ENCODE measurements around the gene PPFIA3.

- TF ChIP-seq EZH2 (IDR thresholded peaks at IDR 0.05; ENCODE audit: low read length, missing control alignments) (no peak), CTCF (conservative IDR thresholded peaks at IDR 0.05 in 1 of 2, IDR thresholded peaks at IDR 0.05 in 1 of 2; ENCODE audit: low read depth in 1 of 2, low read length in 2 of 2) (no peak)
Measured at GRCh38 chr19:49130325-49130724, 11.0 kb downstream of the PPFIA3 start.

All from fibroblast of lung (primary cell).